PC-9 (cell line): ENCODE measurements around the gene CERS5. TPM values are rescaled to one million over a fixed set of nuclear protein-coding genes. Genes with fewer than 3 reads are reported as not detected.

Source experiments
- BruUV-seq: library from RNA; stranded (reverse); fragments of 400-500 nt; replicated peaks from 2 replicates; lab custom pipeline; 2021; lab: Mats Ljungman, UMichigan
- CTCF ChIA-PET: fragments of 300-600 bp; sonication (Branson Sonifier 250); formaldehyde crosslinking; loops from one replicate; lab custom pipeline; 2022; ENCODE audit warnings: antibody characterized with exemption; lab: Charles Lee
- POLR2A ChIA-PET: fragments of 300-600 bp; sonication (Branson Sonifier 250); formaldehyde crosslinking; loops from one replicate; lab custom pipeline; 2022; ENCODE audit warnings: antibody characterized with exemption; ENCODE audit not compliant: unreplicated experiment; lab: Charles Lee
- DNase-seq, 2 experiments: peaks; one replicate each; pipeline versions ENCODE4 v3.0.0 to v3.0.0-alpha.2; 2015 to 2022; ENCODE audit warnings: mixed read lengths in 1 of 2
- H2AFZ ChIP-seq: fragments of 200-600 bp; sonication (generic); 2 replicates; pipeline ENCODE4 v1.8.1; 2017; ENCODE audit warnings: antibody characterized with exemption
- H3F3A ChIP-seq: fragments of 200-600 bp; sonication (generic); 2 replicates; pipeline ENCODE4 v1.8.1; 2017; ENCODE audit warnings: antibody characterized with exemption, mild to moderate bottlenecking, low read depth; ENCODE audit not compliant: insufficient read depth
- H3K27ac ChIP-seq: fragments of 200-600 bp; sonication (generic); 2 replicates; pipeline ENCODE4 v1.6.1; 2016; ENCODE audit warnings: mixed run types
- H3K27me3 ChIP-seq: fragments of 200-600 bp; sonication (generic); 2 replicates; pipeline ENCODE4 v1.6.1; 2016; ENCODE audit warnings: low read depth, mixed run types; ENCODE audit not compliant: insufficient read depth
- H3K36me3 ChIP-seq: fragments of 200-600 bp; sonication (generic); 2 replicates; pipeline ENCODE4 v1.6.1; 2016; ENCODE audit warnings: low read depth, mixed run types
- H3K4me1 ChIP-seq: fragments of 200-600 bp; sonication (generic); replicated peaks from 2 replicates; pipeline ENCODE4 v1.6.1; 2016; ENCODE audit warnings: mixed run types; ENCODE audit not compliant: insufficient read depth
- H3K4me2 ChIP-seq: fragments of 200-600 bp; sonication (generic); 2 replicates; pipeline ENCODE4 v1.6.1; 2017; ENCODE audit warnings: mixed run types
- H3K4me3 ChIP-seq: fragments of 200-600 bp; sonication (generic); 2 replicates; pipeline ENCODE4 v1.6.1; 2016; ENCODE audit warnings: mixed run types
- H3K79me2 ChIP-seq: fragments of 200-600 bp; sonication (generic); 2 replicates; pipeline ENCODE4 v1.6.1; 2017; ENCODE audit warnings: low read depth, mixed run types
- H3K9me2 ChIP-seq: fragments of 200-600 bp; sonication (generic); 2 replicates; pipeline ENCODE4 v1.8.1; 2017; ENCODE audit warnings: mild to moderate bottlenecking; ENCODE audit not compliant: insufficient read depth
- H3K9me3 ChIP-seq: fragments of 200-600 bp; sonication (generic); 2 replicates; pipeline ENCODE4 v1.8.1; 2016; ENCODE audit warnings: low read depth; ENCODE audit not compliant: insufficient read depth
- H4K20me1 ChIP-seq: fragments of 200-600 bp; sonication (generic); 2 replicates; pipeline ENCODE4 v1.8.1; 2017; ENCODE audit not compliant: insufficient read depth
- CTCF ChIP-seq: fragments of 200-600 bp; sonication (generic); conservative IDR thresholded peaks from 2 replicates; pipeline ENCODE4 v1.6.1; 2017; ENCODE audit warnings: mixed run types, antibody characterized with exemption, mild to moderate bottlenecking, moderate library complexity
- EZH2 ChIP-seq: fragments of 200-600 bp; sonication (generic); IDR thresholded peaks from 2 replicates; pipeline ENCODE4 v1.8.0; 2017; ENCODE audit warnings: antibody characterized with exemption, low read depth
- intact Hi-C: fragments of 100-400 bp; cut with micrococcal nuclease; formaldehyde crosslinking; loops from one replicate; pipeline ENCODE4 v1.10.0; 2022; ENCODE audit not compliant: unreplicated experiment
- total RNA-seq: library from RNA; stranded (reverse); gene quantifications from 2 replicates; pipeline ENCODE4 v1.2.3, GENCODE V29; 2021

Gene CERS5
- total RNA-seq, 1 experiment from 2014 or later = 33.0 TPM

DNA sequence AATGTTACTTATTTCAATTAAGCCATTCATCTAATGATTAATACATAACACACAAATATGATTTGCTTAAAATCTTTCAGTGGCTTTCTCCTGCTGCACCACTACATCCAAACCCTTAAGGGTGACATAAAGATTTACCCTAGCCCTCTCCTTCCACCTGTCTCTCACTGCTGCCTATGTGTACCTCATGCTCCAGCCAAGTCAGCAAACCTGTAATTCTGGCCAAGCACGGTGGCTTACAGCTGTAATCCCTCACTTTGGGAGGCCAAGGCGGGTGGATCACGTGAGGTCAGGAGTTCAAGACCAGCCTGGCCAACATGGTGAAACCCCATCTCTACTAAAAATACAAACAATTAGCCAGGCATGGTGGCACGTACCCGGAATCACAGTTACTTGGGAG, 31.7 kb upstream of the CERS5 start:
- CTCF ChIA-PET = no interaction called here
- Histone ChIP-seq H3K79me2 (peaks cover 3% of the 10 kb centered on the region; the same call in 1 of the 2 replicates), H3K4me2 (no peak overlapping the region), H4K20me1 (no peaks in the 10 kb centered on the region), H3K4me3 (no peak overlapping the region), H3K27ac (no peak overlapping the region), H2AFZ (no peak overlapping the region), H3K27me3 (no peaks in the 10 kb centered on the region), H3K9me2 (no peaks in the 10 kb centered on the region), H3K9me3 (no peaks in the 10 kb centered on the region), H3K4me1 (peaks cover 48% of the 10 kb centered on the region), H3F3A (peaks cover 53% of the 10 kb centered on the region), H3K36me3 (peaks cover 23% of the 10 kb centered on the region)
- intact Hi-C loops = no loop called here
- DNase-seq = no peak
- TF ChIP-seq CTCF (no peak), EZH2 (no peak)
- no TSS peak for BruUV-seq
- POLR2A ChIA-PET = no interaction called here

GRCh38 chr12:50197297-50197727, 30.1 kb upstream of the CERS5 start:
- H4K20me1 ChIP-seq = no peaks in the 10 kb centered on the region
- no peaks in the 10 kb centered on the region for H3K9me2 ChIP-seq
- H3K4me3 ChIP-seq = no peak overlapping the region
- H3K27ac ChIP-seq = peak overlapping the region; percentile 32; the same call in 1 of the 2 replicates
- H3K9me3 ChIP-seq = no peaks in the 10 kb centered on the region
- H3K79me2 ChIP-seq = peaks cover 3% of the 10 kb centered on the region; the same call in 1 of the 2 replicates
- DNase-seq = no peak
- peaks cover 33% of the 10 kb centered on the region for H3K4me1 ChIP-seq
- ChIA-PET CTCF (interaction anchor here (0.6 to 0.7 kb wide), 2 partner anchors 57 to 348 kb away, joined by 3 to 6 read pairs; no protein-coding TSS in a partner anchor), POLR2A (no interaction called here)
- TF ChIP-seq CTCF (no peak), EZH2 (no peak)
- no peak overlapping the region for H3K4me2 ChIP-seq
- BruUV-seq = no TSS peak
- H3K27me3 ChIP-seq = no peaks in the 10 kb centered on the region
- H2AFZ ChIP-seq = no peak overlapping the region
- peaks cover 21% of the 10 kb centered on the region for H3K36me3 ChIP-seq
- peaks cover 47% of the 10 kb centered on the region for H3F3A ChIP-seq
- intact Hi-C loops = no loop called here

- no peak for DNase-seq
- H3K27ac ChIP-seq = peak overlapping the region; percentile 32; the same call in 1 of the 2 replicates
- TF ChIP-seq EZH2 (no peak), CTCF (no peak)
- ChIA-PET POLR2A (interaction anchor here (0.6 kb wide), 1 partner anchor 16 kb away, joined by 5 read pairs; no protein-coding TSS in a partner anchor), CTCF (no interaction called here)
- H3K36me3 ChIP-seq = peaks cover 21% of the 10 kb centered on the region
- BruUV-seq = no TSS peak
- no peaks in the 10 kb centered on the region for H4K20me1 ChIP-seq
- H3K9me3 ChIP-seq = no peaks in the 10 kb centered on the region
- peaks cover 30% of the 10 kb centered on the region for H3K4me1 ChIP-seq
- no peak overlapping the region for H3K4me3 ChIP-seq
- intact Hi-C loops = no loop called here
- no peaks in the 10 kb centered on the region for H3K9me2 ChIP-seq
- no peak overlapping the region for H3K4me2 ChIP-seq
- H3F3A ChIP-seq = peaks cover 41% of the 10 kb centered on the region
- no peaks in the 10 kb centered on the region for H3K27me3 ChIP-seq
- peaks cover 3% of the 10 kb centered on the region; the same call in 1 of the 2 replicates for H3K79me2 ChIP-seq
- H2AFZ ChIP-seq = no peak overlapping the region
These were observed 29.4 kb upstream of the CERS5 start for GRCh38 chr12:50196537-50196936.
